HepG2 (cell line): ENCODE data around the gene PTPRD. TPM values are rescaled to one million over a fixed set of nuclear protein-coding genes. Genes with fewer than 3 reads are reported as not detected.

Experiments used
- ATAC-seq: fragments of 200-7000 bp; cut with Tn5 transposase; 3 replicates; pipeline ENCODE4 v1.9.1; 2020; ENCODE audit warnings: mild to moderate bottlenecking, moderate library complexity
- BruUV-seq: library from RNA; stranded (reverse); fragments of 400-500 nt; replicated peaks from 2 replicates; lab custom pipeline; 2021; lab: Mats Ljungman, UMichigan
- CTCF ChIA-PET: fragments of 300-600 bp; formaldehyde crosslinking; extraction: SDS; loops from one replicate; lab custom pipeline; 2021; ENCODE audit warnings: low total read pairs, inconsistent platforms, low intra/inter-chr PET ratio; lab: Yijun Ruan, JAX
- POLR2A ChIA-PET: fragments of 350-600 bp; sonication (Branson Sonifier 250); formaldehyde crosslinking; loops from one replicate; lab custom pipeline; 2020; ENCODE audit warnings: antibody characterized with exemption, inconsistent platforms; lab: Yijun Ruan, JAX
- DNase-seq: peaks from one replicate; pipeline ENCODE4 v3.0.0-alpha.2; 2015; ENCODE audit warnings: low spot score
- FAIRE-seq: peaks from 3 replicates; lab custom pipeline; 2011; peaks lifted over from hg19 to GRCh38; lab: Jason Lieb, UNC
- H2AFZ ChIP-seq: one replicate; pipeline ENCODE4 v1.6.1; 2011; ENCODE audit warnings: low read length, inconsistent platforms
- H3K27ac ChIP-seq: fragments of 300-600 bp; 3 replicates; pipeline ENCODE4 v1.8.0; 2011; ENCODE audit warnings: mixed run types, mild to moderate bottlenecking, mixed read lengths, low read length, inconsistent platforms; ENCODE audit not compliant: insufficient read depth; ENCODE audit errors: extremely low read length
- H3K27me3 ChIP-seq, 2 experiments: fragments of 200-600 bp in 1 of 2; 2 replicates in 1 of 2; 3 replicates in 1 of 2; pipeline versions ENCODE4 v1.6.0 to v1.8.0; 2011; ENCODE audit warnings: low read length in 2 of 2, mild to moderate bottlenecking in 2 of 2, moderate library complexity in 2 of 2, inconsistent platforms in 1 of 2; ENCODE audit not compliant: insufficient read depth in 2 of 2, control insufficient read depth in 1 of 2
- H3K36me3 ChIP-seq, 2 experiments: fragments of 200-600 bp in 1 of 2; replicated peaks in 1 of 2; 2 replicates in 1 of 2; 3 replicates in 1 of 2; pipeline versions ENCODE4 v1.5.1 to v1.8.0; 2011; ENCODE audit warnings: low read length in 2 of 2, inconsistent platforms in 1 of 2; ENCODE audit not compliant: insufficient read depth in 2 of 2, control insufficient read depth in 1 of 2
- H3K4me1 ChIP-seq: 2 replicates; pipeline ENCODE4 v1.5.1; 2012; ENCODE audit warnings: low read length, inconsistent platforms; ENCODE audit not compliant: insufficient read depth
- H3K4me2 ChIP-seq: 2 replicates; pipeline ENCODE4 v1.6.0; 2011; ENCODE audit warnings: low read depth, low read length, inconsistent platforms
- H3K4me3 ChIP-seq, 3 experiments: fragments of 200-600 bp in 1 of 3; sonication (generic), shearing (Covaris generic) in 1 of 3; replicated peaks in 1 of 3; 2 replicates each; pipeline ENCODE4 v1.5.1; 2011 to 2016; ENCODE audit warnings: low read length in 3 of 3, inconsistent platforms in 2 of 3, low read depth in 2 of 3, mild to moderate bottlenecking in 2 of 3, control low read depth in 1 of 3, mixed read lengths in 1 of 3; ENCODE audit not compliant: insufficient read depth in 1 of 3
- H3K79me2 ChIP-seq: one replicate; pipeline ENCODE4 v1.6.1; 2011; ENCODE audit warnings: low read length, inconsistent platforms; ENCODE audit not compliant: insufficient read depth
- H3K9ac ChIP-seq: 2 replicates; pipeline ENCODE4 v1.6.0; 2011; ENCODE audit warnings: mild to moderate bottlenecking, low read depth, low read length, inconsistent platforms; ENCODE audit not compliant: insufficient read depth
- H3K9me3 ChIP-seq: 2 replicates; pipeline ENCODE4 v1.5.1; 2012; ENCODE audit warnings: mild to moderate bottlenecking, low read length
- H4K20me1 ChIP-seq: 2 replicates; pipeline ENCODE4 v1.6.0; 2011; ENCODE audit warnings: inconsistent platforms, mild to moderate bottlenecking, low read length, moderate library complexity; ENCODE audit not compliant: insufficient read depth
- ATM ChIP-seq: fragments of 450-650 bp; IDR thresholded peaks from 2 replicates; pipeline ENCODE4 v1.7.1; 2017; ENCODE audit warnings: mild to moderate bottlenecking, borderline replicate concordance
- DZIP1 ChIP-seq: sonication (generic); formaldehyde crosslinking; IDR thresholded peaks from 2 replicates; pipeline ENCODE4 v1.5.0; 2020; ENCODE audit warnings: mild to moderate bottlenecking, missing genetic modification reagents
- FOXA1 ChIP-seq, 2 experiments: fragments of 450-650 bp in 1 of 2; sonication (generic) in 1 of 2; formaldehyde crosslinking in 1 of 2; IDR thresholded peaks; 2 replicates each; pipeline versions ENCODE4 v1.4.0 to v1.6.1; 2016 to 2020; ENCODE audit warnings: missing genetic modification reagents in 1 of 2
- FOXA3 ChIP-seq: IDR thresholded peaks from 2 replicates; pipeline ENCODE4 v1.6.1; 2016; ENCODE audit warnings: missing genetic modification reagents, missing compliant biosample characterization
- FOXP1 ChIP-seq, 2 experiments: fragments of 450-650 bp in 1 of 2; IDR thresholded peaks; 2 replicates each; pipeline ENCODE4 v1.6.1; 2017 to 2018; ENCODE audit warnings: antibody characterized with exemption in 1 of 2
- GABPB1 ChIP-seq: IDR thresholded peaks from 2 replicates; pipeline ENCODE4 v1.6.1; 2016; ENCODE audit warnings: mild to moderate bottlenecking, missing genetic modification reagents, moderate library complexity, missing compliant biosample characterization
- HNF1B ChIP-seq: sonication (generic); formaldehyde crosslinking; IDR thresholded peaks from 2 replicates; pipeline ENCODE4 v1.5.1; 2020; ENCODE audit warnings: mild to moderate bottlenecking, moderate library complexity, missing genetic modification reagents
- HOXA5 ChIP-seq: sonication (generic); formaldehyde crosslinking; IDR thresholded peaks from 2 replicates; pipeline ENCODE4 v1.4.0; 2020; ENCODE audit warnings: missing genetic modification reagents
- JUND ChIP-seq: sonication (generic); formaldehyde crosslinking; IDR thresholded peaks from 2 replicates; pipeline ENCODE4 v1.8.0; 2022; ENCODE audit warnings: mild to moderate bottlenecking, missing genetic modification reagents
- MLLT10 ChIP-seq: sonication (generic); formaldehyde crosslinking; IDR thresholded peaks from 2 replicates; pipeline ENCODE4 v1.4.0; 2020; ENCODE audit warnings: missing genetic modification reagents
- SNAPC5 ChIP-seq: sonication (generic); formaldehyde crosslinking; IDR thresholded peaks from 2 replicates; pipeline ENCODE4 v1.8.1; 2023; ENCODE audit warnings: mild to moderate bottlenecking, missing genetic modification reagents, borderline replicate concordance
- THAP8 ChIP-seq: sonication (generic); formaldehyde crosslinking; IDR thresholded peaks from 2 replicates; pipeline ENCODE4 v1.5.1; 2020; ENCODE audit warnings: missing genetic modification reagents, mild to moderate bottlenecking, borderline replicate concordance
- ZNF33B ChIP-seq: sonication (generic); formaldehyde crosslinking; IDR thresholded peaks from 2 replicates; pipeline ENCODE4 v1.5.1; 2020; ENCODE audit warnings: mild to moderate bottlenecking, missing genetic modification reagents
- ZNF556 ChIP-seq: sonication (generic); formaldehyde crosslinking; IDR thresholded peaks from 2 replicates; pipeline ENCODE4 v1.4.0; 2020; ENCODE audit warnings: mild to moderate bottlenecking, missing genetic modification reagents, borderline replicate concordance
- ZNF572 ChIP-seq: sonication (generic); formaldehyde crosslinking; IDR thresholded peaks from 2 replicates; pipeline ENCODE4 v1.5.1; 2020; ENCODE audit warnings: mild to moderate bottlenecking, missing genetic modification reagents
- ZNF574 ChIP-seq: sonication (generic); formaldehyde crosslinking; IDR thresholded peaks from 2 replicates; pipeline ENCODE4 v1.4.0; 2020; ENCODE audit warnings: missing genetic modification reagents
- WGBS: methylation state at CpG from one replicate; pipeline ENCODE4 v1.1.6; 2017; ENCODE audit warnings: low lambda C conversion rate; 5-methylcytosine and 5-hydroxymethylcytosine counted together
- in situ Hi-C: cut with HindIII; loops from 2 replicates; pipeline ENCODE4 v1.10.0; 2017; ENCODE audit warnings: low pct_unique_long_range_greater_than_20kb; ENCODE audit not compliant: extremely low pct_ligation_motif_present
- intact Hi-C: fragments of 100-400 bp; cut with micrococcal nuclease; formaldehyde crosslinking; loops from one replicate; pipeline ENCODE4 v1.10.0; 2022; ENCODE audit not compliant: unreplicated experiment
- polyA plus RNA-seq, 8 experiments: library from polyadenylated mRNA; depleted of rRNA in 3 of 8; stranded (reverse) in 7 of 8; unstranded in 1 of 8; fragments of >200 nt; fragmentation: Illumina TruSeq in 4 of 8; extraction: Trizol in 4 of 8; gene quantifications; 2 replicates each; pipeline versions ENCODE4 v1.2.1 to v1.2.3, GENCODE V29; 2011 to 2016; ENCODE audit warnings: low read depth in 4 of 8, missing spikeins in 1 of 8, mixed read lengths in 1 of 8; ENCODE audit not compliant: insufficient read depth in 1 of 8
- total RNA-seq, 5 experiments: library from RNA; depleted of rRNA; stranded (reverse); fragments of >200 nt; fragmentation: Illumina TruSeq; extraction: Trizol; gene quantifications; 2 replicates each; pipeline ENCODE4 v1.2.3, GENCODE V29; 2016; ENCODE audit warnings: low read depth in 1 of 5

PTPRD gene
- total and polyA plus RNA-seq, 2 of the 13 experiments (the other 11 are each of a cell fraction or from before 2014, with no cell fraction given): 0.05 TPM; not detected in 1

- Histone ChIP-seq H3K9me3 (peaks cover 67% of the 10 kb centered on the region), H3K27me3 (no peaks in the 10 kb centered on the region), H4K20me1 (no peaks in the 10 kb centered on the region), H3K9ac (no peak overlapping the region), H3K4me2 (peak overlapping the region; percentile 32; the same call in 1 of the 2 replicates), H3K4me1 (no peaks in the 10 kb centered on the region), H3K27ac (no peak overlapping the region), H2AFZ (no peak overlapping the region), H3K79me2 (no peaks in the 10 kb centered on the region), H3K36me3 (no peaks in the 10 kb centered on the region), H3K4me3 (peak overlapping the region in 1 of 3 experiments; percentile 22; a peak in 1 of 6 replicates)
- WGBS: 31% methylated on average over 4 of the region's 13 CpGs
- in situ Hi-C loops: no loop called here
- FAIRE-seq: no peak
- CTCF ChIA-PET: no interaction called here
- BruUV-seq: no TSS peak
- POLR2A ChIA-PET: no interaction called here
- DNase-seq: peak; percentile 20
- peak; percentile 99 for ATAC-seq
- intact Hi-C loops: no loop called here
- no peak for TF ChIP-seq MLLT10 (CRISPR knock-in tag)
- TF ChIP-seq GABPB1 (CRISPR knock-in tag): peak; percentile 60
- no peak for TF ChIP-seq FOXP1 (IDR thresholded peaks at IDR 0.05)
- 0 out of 2 replicates have a peak, but pooled peaks have one; percentile 14 for TF ChIP-seq FOXP1 (CRISPR knock-in tag; IDR thresholded peaks at IDR 0.05)
- TF ChIP-seq FOXA3: peak; percentile 75
- TF ChIP-seq JUND (CRISPR knock-in tag): no peak
- no peak for TF ChIP-seq ZNF572
- no peak for TF ChIP-seq SNAPC5
- peak; percentile 43; the same call in 1 of the 2 replicates for TF ChIP-seq HNF1B (CRISPR knock-in tag)
- peak; percentile 28; the same call in 1 of the 2 replicates for TF ChIP-seq FOXA1 (IDR thresholded peaks at IDR 0.05)
- peak; percentile 77 for TF ChIP-seq FOXA1 (CRISPR knock-in tag; IDR thresholded peaks at IDR 0.05)
- TF ChIP-seq HOXA5 (CRISPR knock-in tag): no peak
- TF ChIP-seq ZNF556: no peak
- no peak for TF ChIP-seq THAP8 (CRISPR knock-in tag)
- no peak for TF ChIP-seq ATM
- TF ChIP-seq ZNF33B (CRISPR knock-in tag): no peak
- TF ChIP-seq DZIP1: no peak
- TF ChIP-seq ZNF574 (CRISPR knock-in tag): 0 out of 2 replicates have a peak, but pooled peaks have one; percentile 25
Observed at GRCh38 chr9:8329561-8330283, 2283.1 kb downstream of the PTPRD start.
